ENCODE results near the gene ARMC5.
A peak's percentile ranks its signal among the peaks of the same experiment; 100 is the strongest.
"Not testable (repeated sequence)": the region's sequence is repeated elsewhere in the genome, so short reads cannot be mapped to it uniquely, and the experiment has no call there.

ARMC5 gene

DNA sequence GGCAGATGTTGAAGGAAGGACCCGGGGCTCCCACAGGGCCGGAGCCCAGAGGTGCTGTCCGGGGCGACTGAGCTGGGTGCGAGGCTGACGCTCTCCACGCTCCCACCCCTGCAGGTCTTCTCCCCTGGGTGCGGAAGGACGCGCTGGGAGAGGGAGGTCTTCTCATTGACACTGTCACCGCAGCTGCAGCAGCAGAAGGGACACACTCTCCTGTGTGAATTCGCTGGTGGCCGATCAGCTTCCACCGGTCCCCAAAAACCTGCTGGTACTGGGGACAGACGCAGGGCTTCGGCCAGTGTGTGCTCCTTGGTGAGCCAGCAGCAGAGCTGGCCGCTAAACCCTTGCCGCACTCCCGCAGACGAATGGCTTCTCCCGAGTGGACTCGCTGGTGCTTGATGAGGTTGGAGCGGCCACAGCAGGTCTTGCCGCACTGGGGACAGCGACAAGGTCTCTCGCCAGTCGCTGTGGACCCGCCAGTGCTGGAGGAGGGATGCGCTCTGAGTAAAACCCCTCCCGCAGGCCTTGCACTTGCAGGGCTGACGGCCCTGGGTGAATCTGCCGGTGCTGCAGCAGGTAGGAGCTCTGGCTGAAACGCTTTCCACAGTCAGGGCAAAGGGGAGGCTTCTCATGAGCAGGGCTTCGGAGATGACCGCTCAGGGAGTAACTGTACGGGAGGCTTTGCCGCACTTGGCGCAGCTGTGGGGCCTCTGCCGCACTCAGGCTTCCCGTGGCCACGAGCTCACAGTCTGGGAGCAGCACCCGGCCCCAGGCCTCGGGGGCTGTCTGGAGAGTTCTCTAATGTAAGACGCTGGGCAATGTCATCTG is 22.9 kb upstream of the ARMC5 start:
- DNase-seq, result no peak

GRCh38 chr16:31438414-31438813 is 20.9 kb upstream of the ARMC5 start:
- DNase-seq, result no peak

DNA sequence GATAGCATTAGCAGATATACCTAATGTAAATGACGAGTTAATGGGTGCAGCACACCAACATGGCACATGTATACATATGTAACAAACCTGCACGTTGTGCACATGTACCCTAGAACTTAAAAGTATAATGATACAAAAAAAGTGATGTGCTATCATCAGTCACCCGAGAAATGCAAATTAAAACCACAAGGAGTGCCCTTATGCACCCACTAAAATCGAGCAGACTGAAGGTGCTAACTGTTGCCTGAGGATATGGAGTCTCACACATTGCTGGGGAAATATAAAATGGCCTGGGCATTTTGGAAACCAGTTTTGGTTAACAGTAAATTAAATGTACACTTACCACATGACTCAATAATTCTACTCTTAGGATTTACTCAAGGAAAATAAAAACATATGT is 20.3 kb upstream of the ARMC5 start:
- DNase-seq, result not testable (repeated sequence)

GRCh38 chr16:31439519-31439918 is 19.8 kb upstream of the ARMC5 start:
- DNase-seq, result no peak

DNA sequence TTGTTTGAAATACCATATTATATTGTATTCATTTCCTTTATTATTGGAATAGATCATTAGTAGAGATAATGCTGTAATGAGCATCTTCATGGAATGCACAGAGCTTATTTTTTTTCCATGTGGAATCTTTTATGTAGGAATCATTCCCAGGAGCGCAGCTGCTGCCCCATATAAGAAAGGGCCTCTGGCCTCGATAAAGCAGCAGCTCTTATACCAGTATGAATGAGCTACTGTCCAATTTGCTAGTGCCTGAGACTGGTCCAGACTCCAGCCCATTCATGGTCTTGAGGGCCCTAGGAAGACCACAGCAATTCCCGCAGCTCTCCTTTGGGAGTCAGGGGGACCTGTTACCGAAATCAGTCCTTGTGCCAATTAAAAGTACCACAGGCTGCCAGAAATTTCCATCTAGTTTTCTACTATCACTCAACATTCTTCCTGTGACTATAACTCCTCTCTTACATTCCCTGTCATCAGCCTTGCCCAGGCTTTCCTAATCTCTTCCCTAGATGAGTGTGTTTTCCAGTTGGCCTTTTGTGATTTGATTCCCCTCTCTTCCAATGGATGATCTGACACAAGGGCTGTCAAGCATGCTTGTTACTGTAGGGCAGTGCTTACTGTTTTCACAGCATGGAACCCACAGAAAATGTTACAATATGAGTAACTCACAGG is 18.7 kb upstream of the ARMC5 start:
- DNase-seq, result no peak

DNA sequence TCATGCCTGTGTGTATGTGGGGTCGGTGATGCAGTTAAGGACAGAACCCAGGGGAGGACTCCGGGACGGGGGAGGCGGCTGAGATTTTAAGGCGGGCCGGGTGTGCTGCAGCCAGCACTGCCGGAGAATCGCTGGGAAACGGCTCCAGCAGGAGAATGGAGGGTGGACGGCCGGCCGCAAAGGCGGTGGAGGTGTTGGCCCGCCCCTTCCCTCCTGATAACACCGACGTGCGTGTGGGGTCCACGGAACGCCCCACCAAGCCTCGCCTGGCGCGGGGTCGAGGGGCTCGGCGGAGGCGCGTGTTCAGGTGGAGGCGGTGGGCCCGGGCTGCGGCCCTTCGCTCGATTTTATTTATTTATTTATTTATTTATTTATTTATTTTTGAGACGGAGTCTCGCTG is 17.3 kb upstream of the ARMC5 start:
- DNase-seq, result no peak

- DNase-seq, result not testable (repeated sequence)
Observed at GRCh38 chr16:31445931-31446330, 13.4 kb upstream of the ARMC5 start.

- DNase-seq, result no peak
Observed at GRCh38 chr16:31451201-31451600, 8.1 kb upstream of the ARMC5 start.

GRCh38 chr16:31451681-31452351 is 7.5 kb upstream of the ARMC5 start:
- DNase-seq, result no peak

GRCh38 chr16:31452631-31453106 is 6.6 kb upstream of the ARMC5 start:
- DNase-seq, result no peak

DNA sequence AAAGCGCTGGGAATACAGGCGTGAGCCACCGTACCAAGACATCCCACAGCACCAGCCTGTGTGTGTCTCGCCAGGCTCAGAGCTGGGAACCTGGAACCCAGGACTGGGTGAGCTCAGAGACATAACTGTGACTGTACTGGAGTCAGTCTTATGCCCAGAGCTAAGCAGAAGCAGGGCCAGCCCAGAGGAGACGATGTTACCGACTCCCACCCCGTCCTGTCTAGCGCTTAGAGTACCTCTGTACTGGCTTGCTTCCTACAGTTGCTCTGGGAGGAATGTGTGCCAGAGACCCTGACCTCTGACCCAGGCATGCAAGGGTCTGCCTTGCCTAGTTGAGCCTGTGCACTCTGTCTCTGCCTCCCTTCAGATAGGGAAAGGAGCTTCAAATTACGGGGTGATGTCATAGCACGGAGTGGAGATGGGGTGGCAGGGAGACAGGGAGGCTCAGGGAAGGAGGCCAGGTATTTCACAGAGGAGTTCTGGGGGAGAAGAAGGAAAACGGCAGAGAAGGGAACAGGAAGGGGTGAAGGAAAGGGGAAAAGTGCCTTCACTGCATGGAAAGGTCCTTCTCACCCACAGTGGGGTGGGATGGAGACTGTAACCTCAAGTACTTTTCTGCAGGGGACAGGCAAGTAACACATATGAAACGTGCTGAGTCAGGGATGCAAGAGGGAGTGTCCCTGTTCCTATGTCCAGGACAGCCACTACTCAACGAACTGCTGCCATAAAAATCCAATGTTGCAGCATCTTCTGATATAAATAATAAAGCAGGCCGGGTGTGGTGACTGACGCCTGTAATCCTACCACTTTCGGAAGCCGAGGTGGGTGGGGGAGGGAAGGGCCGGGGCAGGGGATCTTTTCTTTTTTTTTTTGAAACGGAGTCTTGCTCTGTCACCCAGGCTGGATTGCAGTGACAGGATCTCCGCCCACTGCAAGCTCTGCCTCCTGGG is 5.8 kb upstream of the ARMC5 start:
- DNase-seq, result no peak

DNA sequence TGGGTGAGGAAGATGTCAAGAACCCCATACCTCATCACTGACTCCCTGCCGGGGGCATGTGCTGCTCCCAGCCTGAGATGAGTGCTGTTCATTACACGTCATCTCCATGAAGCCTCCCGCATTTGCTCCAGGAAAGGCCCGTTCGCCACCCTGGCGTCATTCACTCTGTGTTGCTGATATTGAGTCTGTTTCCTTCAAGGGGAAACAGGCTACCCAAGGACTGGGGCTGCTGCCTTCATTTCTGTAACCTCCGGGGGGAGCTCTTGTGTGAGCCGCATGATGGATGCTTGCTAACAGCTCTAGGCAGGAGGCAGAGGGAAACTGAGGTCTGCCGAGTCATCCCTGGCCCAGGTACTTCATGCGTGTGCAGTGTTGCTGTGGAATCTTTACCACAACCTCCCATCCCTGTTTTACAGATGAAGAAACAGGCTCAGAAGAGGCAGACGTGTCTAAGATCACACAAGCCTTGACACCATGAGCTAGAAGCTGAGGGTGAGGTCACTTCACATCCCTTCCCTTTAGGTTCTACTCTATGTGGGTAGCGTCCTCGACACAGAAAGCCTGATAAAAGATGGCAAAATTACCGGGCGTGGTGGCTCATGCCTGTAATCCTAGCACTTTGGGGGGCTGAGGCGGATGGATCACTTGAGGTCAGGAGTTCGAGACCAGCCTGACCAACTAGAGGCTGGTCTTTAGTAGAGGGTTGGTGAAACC is 3.5 kb upstream of the ARMC5 start:
- DNase-seq, result no peak

GRCh38 chr16:31456988-31457360 is 2.3 kb upstream of the ARMC5 start:
- no peak for DNase-seq

DNA sequence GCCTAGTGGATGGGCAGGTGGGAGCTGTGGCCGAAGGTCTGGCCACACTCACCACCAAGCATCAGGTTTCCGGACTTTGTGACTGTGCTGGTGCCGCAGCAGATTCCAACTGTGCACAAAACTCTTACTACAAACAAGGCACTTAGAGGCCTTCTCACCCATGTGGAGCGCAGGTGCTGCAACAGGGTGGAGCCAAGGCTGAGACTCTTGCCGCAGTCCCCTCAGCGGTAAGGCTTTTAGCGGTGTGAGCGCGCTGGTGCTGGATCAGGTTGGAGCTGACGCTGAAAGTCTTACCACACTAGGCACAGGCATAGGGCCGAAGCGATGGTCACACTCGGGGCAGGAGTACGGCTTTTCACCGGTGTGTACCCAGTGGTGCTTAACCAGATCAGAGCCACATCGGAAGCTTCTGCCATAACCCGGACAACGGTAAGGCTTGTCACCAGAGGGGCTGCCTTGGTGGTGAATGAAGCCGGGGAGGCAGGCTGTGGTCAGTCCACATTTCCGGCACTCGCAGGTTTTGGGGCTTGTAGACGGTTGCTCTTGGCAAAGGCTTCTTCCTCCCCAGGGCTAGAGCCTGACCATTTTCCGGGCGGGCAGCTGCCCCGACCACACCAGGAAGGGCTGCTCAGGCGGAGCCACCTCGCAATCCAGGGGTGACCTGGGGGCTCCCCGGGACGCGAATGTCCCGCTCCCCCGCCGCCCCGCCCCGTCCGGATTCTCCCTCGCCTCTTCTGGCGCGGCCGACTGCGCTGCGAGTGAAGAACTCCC is 1.0 kb upstream of the ARMC5 start:
- DNase-seq, result peak; percentile 67

- DNase-seq, result peak; percentile 100
Observed at GRCh38 chr16:31459687-31460581, 633 bp downstream of the ARMC5 start.

DNA sequence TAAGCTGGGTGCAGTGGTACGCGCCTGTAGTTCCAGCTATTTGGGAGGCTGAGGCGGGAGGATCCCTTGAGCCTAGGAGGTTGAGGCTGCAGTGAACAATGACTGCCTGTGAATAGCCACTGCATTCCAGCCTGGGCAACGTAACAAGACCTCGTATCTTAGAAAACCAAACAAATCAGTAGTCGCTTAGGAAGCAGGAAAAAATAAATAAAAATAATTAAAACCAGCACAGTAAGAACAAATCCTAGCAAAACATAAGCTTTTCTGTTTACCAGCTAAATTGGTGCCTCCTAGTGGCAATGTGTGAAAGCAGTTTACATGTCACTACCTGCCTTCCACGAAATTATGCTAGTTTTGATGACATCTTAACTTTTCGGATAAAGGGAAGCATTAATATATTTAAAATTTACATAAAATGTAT is 1.3 kb downstream of the ARMC5 start:
- peak; percentile 26 for DNase-seq

GRCh38 chr16:31461201-31461920 is 2.1 kb downstream of the ARMC5 start:
- DNase-seq, result peak; percentile 16

- peak; percentile 24 for DNase-seq
Observed at GRCh38 chr16:31461921-31462804, 2.9 kb downstream of the ARMC5 start.

All from right hindlimb (tissue), 1 donor.